Ramos (cell line): ENCODE results near the gene TANC2.
"Not testable (repeated sequence)": the region's sequence is repeated elsewhere in the genome, so short reads cannot be mapped to it uniquely, and the experiment has no call there.

Source experiments
- in situ Hi-C: fragments of 300-500 bp; cut with MboI; formaldehyde crosslinking; loops from one replicate; pipeline ENCODE4 v1.14.3; 2022; ENCODE audit warnings: low sequenced_read_pairs; ENCODE audit not compliant: unreplicated experiment

TANC2 gene

GRCh38 chr17:62955841-62956352, 10.1 kb upstream of the TANC2 start:
- in situ Hi-C loops: loop anchor here (25.0 kb wide), 1 partner anchor 244 kb away; no protein-coding TSS in a partner anchor

GRCh38 chr17:62963296-62963695, 2.7 kb upstream of the TANC2 start:
- in situ Hi-C loops: loop anchor here (25.0 kb wide), 1 partner anchor 251 kb away; no protein-coding TSS in a partner anchor

DNA sequence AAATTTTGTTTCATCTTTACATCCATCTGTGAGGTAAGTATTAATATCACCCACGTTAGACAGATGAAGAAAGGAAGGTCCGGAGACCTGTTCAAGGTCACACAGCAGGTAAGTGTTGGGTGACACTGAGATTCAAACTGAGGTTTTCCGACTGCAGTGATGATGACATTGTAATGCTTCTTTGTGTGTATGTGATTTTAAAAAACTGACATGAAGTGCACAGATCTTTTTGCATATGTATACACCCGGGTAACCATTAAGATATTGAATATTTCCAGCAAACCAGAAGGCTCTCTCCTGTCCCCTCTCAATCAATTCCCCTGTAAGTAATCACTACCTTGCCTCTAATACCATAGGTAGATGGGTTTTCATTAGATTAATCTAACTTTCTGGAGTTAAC, 1.5 kb upstream of the TANC2 start:
- in situ Hi-C loops: loop anchor here (25.0 kb wide), 1 partner anchor 252 kb away; no protein-coding TSS in a partner anchor

- in situ Hi-C loops: loop anchor here (25.0 kb wide), 1 partner anchor 253 kb away; no protein-coding TSS in a partner anchor
Measured at GRCh38 chr17:62965174-62965685, 805 bp upstream of the TANC2 start.

DNA sequence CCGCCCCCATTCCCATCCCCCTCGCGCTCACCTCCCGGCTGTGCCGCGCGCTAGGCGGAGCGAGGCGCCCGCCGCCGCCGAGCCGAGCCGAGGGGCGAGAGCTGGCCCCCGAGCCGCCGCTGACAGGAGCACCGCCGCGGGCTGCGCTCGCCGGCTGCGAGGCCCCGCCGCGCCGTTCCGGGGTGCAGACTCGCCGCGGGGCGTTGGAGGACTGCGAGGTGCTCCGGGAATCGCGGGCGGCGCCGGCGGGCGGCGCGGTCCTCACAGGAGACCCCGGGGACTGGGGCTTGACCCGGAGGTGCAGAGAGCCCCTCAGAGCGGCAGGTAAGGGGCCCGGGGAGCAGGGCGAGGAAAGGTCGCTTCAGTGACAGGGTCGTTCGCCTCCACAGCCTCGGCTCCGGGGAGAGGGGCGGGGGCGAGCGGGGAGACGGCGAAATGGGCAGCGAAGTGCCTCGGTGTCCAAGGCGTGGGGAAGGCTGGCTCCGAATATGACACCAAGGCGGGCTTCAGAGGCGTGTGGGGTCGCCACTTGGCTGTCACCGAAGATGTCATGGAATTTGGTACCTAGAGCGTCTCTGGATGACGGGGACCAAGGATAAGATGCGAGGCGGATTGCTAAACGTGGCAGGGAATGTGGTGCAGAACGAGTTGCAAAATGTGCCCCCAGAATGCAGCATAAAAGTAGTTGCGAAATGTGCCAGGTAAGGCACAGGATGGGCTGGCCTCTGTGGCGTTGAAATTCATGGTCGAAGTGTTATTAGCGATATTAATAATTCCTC, 580 bp downstream of the TANC2 start:
- in situ Hi-C loops: loop anchor here (25.0 kb wide), 1 partner anchor 254 kb away; no protein-coding TSS in a partner anchor

- in situ Hi-C loops: loop anchor here (25.0 kb wide), 1 partner anchor 255 kb away; no protein-coding TSS in a partner anchor
Measured at GRCh38 chr17:62967205-62967529, 1.1 kb downstream of the TANC2 start.

GRCh38 chr17:62968445-62968923, 2.4 kb downstream of the TANC2 start:
- in situ Hi-C loops: loop anchor here (25.0 kb wide), 1 partner anchor 256 kb away; no protein-coding TSS in a partner anchor

DNA sequence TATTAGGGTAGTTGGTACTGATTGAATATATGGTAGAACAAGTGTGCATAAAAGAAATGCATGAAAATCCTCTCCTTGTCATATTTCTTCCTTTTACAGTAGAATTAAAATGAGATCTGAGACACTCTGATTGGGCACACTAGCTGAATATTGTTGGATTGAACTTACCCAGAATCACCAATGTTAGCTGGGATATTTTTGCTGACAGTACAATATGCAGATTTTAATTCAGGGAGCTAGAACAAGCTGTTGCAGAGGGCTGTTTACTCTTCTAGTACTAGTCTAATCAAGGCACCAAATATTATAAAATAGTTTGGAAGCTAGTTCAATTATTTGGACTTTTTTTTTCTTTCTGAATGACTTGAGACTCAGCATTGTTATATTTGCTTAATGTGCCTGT, 4.6 kb downstream of the TANC2 start:
- in situ Hi-C loops: loop anchor here (25.0 kb wide), 1 partner anchor 258 kb away; no protein-coding TSS in a partner anchor

- in situ Hi-C loops: loop anchor here (25.0 kb wide), 1 partner anchor 260 kb away; no protein-coding TSS in a partner anchor
Measured at GRCh38 chr17:62971853-62972252, 5.8 kb downstream of the TANC2 start.

- in situ Hi-C loops: loop anchor here (25.0 kb wide), 1 partner anchor 262 kb away; no protein-coding TSS in a partner anchor
Measured at GRCh38 chr17:62974788-62975187, 8.8 kb downstream of the TANC2 start.

- in situ Hi-C loops: no loop called here
Measured at GRCh38 chr17:62975206-62975605, 9.2 kb downstream of the TANC2 start.

DNA sequence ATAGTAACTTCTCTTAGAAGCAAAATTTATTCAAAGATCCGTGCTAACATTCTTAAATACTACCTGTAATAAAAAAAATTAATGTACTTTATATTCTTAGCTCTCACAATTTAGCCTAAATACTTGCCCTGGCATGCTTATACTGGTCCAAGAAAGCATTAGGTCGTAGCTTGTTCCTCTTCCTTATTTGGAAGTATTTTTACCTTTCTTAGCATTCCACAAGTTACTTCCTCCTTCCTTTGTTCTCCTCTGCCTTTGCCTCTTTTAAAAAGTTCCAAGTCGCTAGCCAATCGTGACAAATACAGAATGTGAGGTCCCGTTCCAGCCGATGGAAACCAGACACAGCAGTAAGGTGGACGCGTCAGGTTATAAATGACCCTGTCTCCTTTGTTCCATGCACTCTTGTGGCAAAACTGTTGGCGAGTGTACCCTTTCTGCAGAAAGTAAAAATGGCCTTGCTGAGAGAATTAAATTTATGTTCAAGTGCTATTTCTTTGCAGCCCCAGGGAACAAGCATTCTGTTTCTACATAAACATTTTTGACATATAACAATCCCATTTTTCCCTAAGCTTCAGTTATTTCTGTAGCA, 10.7 kb downstream of the TANC2 start:
- in situ Hi-C loops: not testable (repeated sequence)

GRCh38 chr17:62980842-62981241, 14.8 kb downstream of the TANC2 start:
- in situ Hi-C loops: no loop called here

- in situ Hi-C loops: no loop called here
Measured at GRCh38 chr17:62981933-62982332, 15.9 kb downstream of the TANC2 start.

DNA sequence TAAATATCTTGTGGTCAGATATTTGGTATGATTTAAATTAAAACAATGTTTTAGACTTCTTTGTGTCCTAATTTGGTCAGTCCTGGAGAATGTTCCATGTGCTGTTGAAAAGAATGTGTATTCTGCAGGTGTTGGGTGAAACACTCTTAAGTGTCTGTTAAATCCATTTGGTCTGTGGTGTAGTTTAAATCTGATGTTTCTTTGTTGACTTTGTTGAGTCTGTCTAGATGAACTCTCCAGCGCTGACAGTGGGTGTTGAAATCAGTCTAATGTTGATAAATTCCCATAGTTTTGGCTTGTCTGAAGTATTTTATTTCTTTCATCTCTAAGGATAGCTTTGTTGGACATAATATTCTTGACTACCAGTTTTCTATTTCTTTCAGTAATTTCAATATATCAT, 18.8 kb downstream of the TANC2 start:
- in situ Hi-C loops: no loop called here

DNA sequence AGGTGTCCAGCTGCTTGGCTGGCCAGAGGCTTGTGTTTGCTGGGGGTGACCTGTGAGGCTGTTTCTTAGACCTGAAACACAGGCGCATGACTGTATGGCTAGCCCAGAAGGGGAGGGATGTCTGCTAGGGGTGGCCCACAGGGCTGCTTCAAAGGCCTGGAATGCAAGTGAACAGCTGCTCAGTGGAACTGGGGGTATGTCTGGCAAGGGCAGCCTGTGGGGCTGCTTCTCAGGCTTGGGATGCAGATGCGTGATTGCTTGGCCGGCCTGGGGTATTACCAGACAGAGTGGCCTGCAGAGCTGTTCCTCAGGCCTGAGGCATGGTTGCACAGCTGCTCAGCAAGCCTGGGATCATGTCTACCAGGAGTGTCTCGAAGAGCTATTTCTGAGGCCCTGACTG, 20.5 kb downstream of the TANC2 start:
- in situ Hi-C loops: no loop called here

DNA sequence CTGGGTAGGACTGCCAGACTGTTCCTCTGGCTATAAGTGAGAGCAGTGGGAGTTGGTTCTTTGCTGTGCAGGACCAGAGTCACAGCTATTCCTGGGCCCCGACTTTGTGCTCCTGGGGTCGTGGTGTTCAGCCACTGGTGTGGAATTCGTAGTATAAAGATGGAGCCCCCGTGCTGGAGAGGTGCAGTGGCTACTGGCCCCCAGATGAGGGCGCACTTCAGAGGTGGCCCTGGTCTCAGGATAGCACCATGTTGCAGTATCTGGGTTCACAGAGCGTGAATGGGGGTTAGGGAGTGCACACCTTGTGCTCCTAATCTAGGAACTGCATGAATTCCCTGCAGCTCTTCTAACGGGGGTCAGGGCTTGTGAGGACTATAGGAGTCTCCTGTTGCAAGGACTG, 21.1 kb downstream of the TANC2 start:
- in situ Hi-C loops: no loop called here

- in situ Hi-C loops: no loop called here
Measured at GRCh38 chr17:62989501-62989900, 23.5 kb downstream of the TANC2 start.

DNA sequence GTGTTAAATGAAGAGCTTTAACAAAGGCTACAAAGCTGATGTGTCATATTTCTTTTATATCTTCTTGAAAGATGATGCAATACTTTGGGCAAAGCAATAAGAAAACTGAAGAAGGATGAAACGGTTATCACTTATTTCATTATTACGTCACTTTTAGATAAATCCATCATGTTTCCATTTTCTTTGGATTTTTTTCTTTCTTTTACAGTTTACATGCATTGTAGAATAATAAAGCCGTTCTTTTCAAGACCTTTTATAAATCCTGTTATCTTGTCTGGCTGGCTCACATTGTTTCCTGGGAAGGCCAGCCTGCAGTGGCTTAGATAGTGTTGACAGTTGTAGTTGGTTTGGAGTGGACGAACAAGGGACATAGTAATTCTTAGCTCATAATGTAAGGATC, 28.9 kb downstream of the TANC2 start:
- in situ Hi-C loops: no loop called here

DNA sequence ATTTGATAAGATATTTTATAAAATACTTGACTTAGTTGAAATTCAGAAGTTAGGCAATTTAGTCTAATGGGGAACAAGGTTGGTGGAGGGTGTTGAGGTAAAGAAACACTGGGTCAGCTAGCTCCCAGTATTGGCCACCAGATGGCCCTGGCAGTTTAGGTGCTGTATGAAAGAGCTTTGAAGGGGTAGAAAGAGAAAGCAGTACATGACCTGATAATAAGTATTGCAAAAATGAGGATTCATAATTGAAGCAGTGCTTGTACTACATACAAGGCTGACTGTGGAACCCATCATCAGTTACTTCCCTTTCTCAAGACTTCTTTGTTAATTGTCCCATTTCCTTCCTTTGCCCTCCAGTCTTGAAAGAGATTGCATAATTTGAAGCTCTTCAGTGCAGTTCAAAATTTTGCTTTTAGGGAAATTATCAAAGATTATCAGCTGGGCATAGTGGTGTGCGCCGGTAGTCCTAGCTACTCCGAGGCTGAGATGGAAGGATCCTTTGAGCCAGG, 29.4 kb downstream of the TANC2 start:
- in situ Hi-C loops: no loop called here

DNA sequence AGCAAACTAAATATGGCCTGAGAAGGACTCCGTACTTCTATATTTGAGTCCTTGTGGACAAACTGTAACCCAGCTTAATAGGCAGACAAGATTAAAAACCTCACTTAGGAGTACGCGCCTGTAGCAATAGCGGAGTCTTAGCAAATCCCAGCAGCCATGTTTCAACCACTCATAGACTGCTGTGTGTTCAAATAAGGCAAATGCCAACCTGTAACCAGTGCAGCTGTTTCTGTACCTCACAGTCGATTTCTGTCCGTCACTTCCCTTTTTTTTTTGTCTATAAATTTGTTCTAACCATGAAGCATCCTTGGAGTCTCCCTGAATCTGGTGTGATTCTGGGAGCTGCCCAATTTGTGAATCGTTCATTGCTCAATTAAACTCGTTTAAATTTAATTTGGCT, 30.2 kb downstream of the TANC2 start:
- in situ Hi-C loops: no loop called here
